ENCODE data around the gene AIDA. TPM values are rescaled to one million over a fixed set of nuclear protein-coding genes. Genes with fewer than 3 reads are reported as not detected.
"Not testable (repeated sequence)": the region's sequence is repeated elsewhere in the genome, so short reads cannot be mapped to it uniquely, and the experiment has no call there.

AIDA gene
- total RNA-seq, 1 donor from 2014 or later: 47.0 TPM

DNA sequence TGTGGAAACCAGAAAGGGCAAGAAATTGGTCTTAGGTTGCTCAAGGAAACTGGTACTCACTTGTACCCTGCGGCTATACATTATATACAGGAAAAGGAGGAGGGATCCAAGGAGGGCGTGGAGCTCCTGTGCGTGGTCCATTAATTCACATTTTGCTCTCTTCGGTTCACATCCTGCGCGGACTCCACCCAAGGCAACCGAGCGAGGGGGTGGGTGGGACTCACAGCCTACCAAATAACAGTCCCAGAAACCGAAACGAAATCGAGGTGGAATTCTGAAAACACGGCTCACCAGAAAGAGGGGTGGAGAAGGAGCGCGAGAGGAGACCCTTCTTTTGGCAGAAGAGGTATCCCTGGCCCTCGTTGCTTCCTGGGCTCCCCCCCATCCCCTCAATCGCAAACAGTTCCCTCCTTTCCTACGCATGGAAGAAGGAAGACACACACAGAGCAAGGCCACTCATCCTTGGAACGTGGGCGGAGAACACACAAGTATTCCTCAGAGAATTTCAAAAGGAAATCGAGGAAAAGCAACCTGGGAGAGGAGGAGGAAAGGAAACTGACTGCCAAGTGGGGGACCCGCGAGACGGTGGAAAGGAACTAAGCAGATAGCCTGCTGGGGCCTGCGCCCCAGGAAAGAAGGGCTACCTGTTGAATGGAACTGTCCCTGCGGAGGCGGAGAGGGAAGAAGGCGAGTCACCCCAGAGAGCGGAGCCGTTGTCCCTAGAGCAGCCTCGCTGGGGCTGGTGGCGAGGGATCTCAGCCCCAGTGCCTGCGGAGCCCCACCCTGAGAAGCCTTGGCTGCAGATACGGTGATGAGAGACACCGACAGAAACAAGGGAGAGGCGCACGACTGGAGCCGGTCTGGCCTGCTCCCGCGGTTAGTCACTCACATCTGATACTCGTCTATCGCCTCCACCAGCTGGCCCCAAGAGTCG lies 705 bp downstream of the AIDA start:
- peak; percentile 23 for DNase-seq

DNA sequence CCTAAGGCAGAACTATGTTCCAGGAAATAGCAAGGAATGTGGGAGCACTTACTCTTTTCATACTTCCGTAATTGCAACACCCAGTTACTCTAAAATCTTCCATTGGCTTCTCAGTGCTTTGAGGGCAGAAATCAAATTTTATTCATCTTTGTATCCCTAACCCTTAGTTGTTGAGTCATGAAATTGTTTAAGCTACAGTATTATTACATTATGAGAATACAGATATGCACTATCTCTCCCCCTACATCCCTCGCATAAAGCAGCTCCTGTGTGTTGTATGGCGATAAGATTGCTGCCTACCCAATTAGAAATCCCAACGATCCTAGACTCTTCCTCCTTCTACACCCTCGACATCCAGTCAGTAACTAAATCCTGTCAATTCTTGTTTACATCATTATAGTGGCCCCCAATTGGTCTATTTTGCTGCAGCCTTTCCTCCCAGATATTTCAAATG lies 2.6 kb downstream of the AIDA start:
- no peak for DNase-seq

DNA sequence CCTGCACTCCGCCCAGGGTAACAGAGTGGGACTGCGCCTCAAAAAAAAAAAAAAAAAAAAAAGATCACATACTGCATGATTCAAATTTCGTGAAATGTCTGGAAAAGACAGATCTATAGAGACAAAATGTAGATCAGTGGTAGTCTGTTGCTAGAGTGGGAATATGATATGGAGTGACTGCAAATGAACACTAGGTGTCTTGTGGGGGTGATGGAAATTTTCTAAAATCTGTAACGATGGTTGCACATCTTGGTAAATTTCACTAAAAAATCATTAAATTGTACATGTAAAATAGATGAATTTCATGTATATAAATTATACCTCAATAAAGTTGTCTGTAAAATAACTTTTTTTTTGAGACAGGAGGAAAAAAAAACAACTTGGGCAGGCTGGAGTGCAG lies 5.5 kb downstream of the AIDA start:
- DNase-seq: no peak

DNA sequence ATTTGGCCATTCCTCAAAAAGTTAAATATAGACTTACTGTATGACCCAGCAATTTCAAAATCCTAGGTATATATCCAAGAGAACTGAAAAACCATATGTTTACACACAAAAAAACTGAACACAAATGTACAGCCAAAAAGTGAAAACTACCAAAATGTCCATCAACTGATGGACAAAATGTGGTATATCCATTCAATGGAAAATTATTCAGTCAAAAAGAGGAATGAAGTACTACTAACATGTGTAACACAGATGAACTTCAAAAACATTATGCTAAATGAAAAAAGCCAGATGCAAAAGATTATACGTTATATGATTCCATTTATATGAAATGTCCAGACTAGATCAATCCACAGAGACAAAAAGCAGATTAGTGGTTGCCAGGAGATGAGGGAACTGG lies 8.0 kb downstream of the AIDA start:
- DNase-seq: no peak

DNA sequence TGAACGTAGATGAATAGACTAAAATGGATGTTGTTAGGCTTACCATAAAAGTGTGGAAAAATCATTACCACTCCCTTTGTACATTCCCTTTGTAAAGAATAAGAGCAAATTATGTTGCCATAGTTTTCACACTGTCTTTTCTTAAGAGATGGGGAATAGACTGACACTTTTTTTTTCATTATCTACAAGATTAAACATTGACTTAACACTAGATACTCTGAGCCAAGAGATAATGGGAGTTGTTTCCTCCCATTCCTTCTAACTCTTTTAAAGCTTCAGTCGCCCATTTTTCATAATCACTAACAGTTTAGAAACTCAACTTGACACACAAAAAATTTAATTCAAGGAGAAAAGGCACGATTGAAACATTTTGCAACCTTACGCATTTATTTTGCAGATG lies 10.1 kb downstream of the AIDA start:
- DNase-seq: no peak

DNA sequence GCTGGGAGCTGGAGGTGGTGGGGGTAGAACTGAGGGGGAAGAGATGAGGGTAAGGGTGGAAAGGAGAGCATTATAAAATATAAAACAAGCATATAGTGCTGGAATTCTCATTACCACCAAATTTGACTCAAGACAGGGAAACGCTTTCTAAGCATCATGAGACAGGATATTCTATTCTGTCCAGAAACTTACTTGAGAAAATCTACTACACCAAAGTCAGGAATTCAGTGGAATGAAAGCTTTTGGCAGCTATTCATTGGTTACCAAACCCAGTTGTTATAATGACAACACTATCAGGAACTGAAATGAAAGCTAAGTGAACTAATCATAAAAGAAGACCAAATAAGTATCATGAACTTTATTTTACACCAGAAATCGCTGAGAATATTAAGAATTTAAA lies 14.5 kb downstream of the AIDA start:
- no peak for DNase-seq

DNA sequence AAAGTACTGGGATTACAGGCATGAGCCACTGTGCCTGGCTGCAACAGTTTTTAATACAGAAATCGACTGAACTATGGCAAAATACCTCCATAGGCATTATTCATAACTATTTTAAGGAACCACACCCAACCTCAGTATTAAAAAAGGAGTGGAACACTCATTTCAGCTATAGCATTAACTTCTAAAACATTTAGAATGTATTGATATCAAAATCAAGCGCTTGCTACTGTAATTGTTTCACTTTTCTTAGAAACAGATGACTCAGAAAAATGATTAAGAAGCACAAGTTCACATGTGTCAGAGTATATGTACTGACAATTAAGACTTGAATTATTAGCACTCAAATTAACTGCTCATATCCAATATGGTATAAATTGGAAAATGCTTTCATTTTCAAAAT lies 15.1 kb downstream of the AIDA start:
- no peak for DNase-seq

DNA sequence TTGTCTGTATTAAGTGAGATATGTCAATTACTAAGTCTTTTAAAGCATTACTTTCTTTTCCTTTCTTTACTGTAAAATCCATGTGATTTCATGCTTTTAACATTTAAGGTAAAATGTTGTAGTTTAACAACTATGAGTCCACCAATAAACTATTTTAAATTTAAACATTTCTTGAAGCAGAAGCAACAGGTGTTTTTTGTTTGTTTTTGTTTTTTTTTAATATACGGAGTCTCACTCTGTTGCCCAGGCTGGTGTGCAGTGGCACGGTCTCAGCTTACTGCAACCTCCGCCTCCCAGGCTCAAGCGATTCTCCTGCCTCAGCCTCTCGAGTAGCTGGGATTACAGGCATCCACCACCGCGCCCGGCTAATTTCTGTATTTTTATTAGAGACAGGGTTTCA lies 15.6 kb downstream of the AIDA start:
- no peak for DNase-seq

DNA sequence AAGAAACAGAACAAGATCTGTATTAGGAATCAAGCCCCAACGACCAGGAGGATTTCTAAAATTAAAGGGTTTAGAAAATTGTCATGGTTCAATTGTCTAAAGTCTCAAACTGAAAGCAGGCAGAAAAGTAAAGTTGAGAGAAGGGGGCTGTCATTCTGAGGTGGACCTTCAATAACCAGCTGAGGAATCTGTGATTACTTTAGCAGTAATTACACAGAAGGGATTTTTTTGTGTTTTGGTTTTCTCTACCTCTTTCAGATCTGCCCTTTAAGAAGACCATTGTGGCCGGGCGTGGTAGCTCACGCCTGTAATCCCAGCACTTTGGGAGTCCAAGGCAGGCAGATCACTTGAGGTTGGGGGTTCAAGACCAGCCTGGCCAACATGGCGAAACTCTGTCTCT lies 17.4 kb downstream of the AIDA start:
- DNase-seq: no peak

DNA sequence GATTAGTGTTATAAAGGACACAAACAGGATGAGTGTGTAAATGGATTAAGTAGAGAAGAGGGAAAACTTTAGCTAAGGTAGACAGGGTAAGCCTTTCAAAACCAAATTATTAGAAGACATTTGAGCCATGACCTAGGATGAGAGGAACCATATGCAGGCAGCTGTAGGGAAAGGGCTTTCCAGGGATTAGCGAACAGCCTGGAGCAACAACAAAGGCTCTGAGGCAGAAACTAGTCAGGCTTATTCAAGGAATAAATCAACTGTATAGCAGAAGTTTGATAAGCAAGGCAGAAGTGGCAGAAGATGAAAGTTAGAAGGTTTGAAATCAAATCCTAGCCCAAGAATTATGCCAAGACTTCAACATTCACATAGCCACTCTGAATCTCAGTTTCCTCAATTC lies 21.3 kb downstream of the AIDA start:
- DNase-seq: no peak

DNA sequence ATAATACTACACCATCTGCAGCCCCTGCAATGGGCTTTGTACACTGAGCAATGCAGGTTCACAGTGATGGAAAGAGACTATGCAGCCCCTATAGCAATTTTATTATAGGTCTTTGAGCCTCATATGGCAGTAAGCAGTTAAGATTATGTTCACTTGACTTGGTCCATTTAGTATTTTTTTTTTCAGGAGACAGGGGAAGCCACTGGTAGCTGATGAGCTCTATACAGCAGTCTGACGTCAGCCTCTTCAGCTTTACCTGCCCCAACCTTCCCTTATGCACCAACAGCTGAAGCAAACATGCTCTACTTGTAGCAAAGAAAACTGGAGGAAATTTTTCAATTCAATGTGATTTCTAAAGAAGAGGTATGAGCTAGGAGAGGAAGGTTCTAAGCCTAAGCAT lies 32.2 kb downstream of the AIDA start:
- DNase-seq: no peak

DNA sequence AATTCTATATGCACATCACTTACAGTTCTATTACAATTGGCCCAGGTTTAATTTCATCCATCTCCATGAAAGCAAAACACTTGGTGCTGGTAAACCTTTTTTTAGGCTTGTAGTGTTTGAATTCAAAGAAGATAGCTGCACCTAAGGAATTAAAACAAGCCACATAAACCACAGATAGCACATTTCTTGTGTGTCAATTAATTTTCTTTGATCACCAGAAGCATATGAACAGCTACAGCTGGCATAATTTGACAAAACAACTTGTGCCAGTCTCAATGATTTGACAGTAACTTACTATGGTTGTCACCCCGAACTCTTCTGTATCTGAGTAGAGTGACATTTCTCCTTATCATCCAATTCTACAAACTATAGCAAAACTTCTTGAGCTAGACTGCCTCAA lies 42.2 kb downstream of the AIDA start:
- no peak for DNase-seq

DNA sequence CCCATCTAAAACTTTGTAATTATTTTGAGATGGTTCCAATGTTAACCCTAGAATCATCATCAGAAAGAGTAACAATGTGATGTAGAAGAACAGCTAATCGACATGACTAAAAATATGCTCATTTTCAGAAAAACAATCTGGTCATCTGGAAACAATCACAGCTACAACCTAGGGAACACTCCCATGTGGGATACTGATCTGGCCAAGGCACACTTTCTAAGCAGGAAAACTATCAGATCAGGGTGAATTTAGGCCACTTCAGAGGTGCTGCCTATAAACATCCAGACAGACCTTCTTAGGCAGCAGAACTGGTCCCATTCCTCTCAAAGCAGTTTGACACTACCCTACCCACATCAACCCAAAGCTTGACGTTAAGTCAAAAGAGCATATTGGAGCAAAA lies 43.2 kb downstream of the AIDA start:
- not testable (repeated sequence) for DNase-seq

DNA sequence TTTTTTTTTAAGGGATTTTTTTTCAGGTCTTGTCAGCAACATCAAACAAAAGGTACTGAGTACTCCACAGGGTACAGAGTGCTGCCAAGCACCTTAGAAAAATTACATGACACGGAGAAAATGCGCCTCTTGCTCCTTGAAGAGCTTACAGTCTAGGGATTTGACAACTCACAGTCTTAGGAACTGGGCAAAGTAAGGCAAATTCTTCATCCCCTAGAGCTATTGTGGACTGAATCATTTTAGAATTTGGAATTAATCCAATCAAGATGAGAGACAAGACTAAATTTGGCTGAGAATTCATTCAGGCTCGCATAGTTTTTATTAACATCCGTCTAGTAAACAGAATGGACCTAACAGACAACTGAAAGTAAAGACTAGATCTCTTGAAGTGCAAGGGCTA lies 44.1 kb downstream of the AIDA start:
- DNase-seq: not testable (repeated sequence)

DNA sequence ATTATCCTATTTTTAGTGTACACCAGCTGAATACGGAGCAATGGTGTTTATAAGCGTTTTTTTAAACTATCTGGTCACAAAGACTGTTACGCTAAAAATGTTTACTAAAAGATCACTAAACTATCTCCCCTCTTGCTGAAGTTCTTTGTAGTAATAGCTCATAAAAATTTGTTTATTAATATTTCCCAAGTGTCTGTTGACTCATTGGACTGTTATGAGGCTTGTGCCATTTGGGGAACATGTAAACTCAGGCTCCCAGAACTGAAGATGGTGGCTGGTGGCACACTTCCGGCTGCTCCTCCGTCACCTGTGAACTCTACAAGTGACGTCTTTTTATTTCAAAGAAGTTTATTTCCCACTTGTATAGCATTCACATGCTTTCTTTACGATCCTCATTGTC lies 46.3 kb downstream of the AIDA start:
- no peak for DNase-seq

DNA sequence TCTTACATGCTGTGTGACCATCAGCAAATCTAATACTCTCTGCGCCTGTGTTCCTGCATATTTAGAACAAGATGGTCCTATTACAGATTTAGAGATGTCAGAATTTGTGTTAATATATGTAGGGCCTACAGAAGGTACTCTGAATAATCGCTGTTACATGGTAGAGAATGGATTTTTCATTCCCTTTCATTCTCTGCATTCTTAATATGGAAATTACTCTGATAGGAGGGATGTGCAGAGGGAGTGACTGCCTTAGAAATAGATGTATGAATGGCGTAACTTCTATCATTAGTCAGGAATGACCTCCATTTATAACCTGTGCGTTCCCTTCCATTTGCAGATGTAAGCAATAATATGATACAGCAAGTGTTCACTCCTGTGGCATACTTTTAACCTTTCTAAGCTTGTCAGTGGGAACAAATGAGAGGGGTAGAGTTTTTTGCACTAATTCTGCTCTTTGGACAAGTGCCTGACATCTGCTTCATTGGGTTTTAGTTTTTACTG lies 48.8 kb downstream of the AIDA start:
- DNase-seq: no peak

DNA sequence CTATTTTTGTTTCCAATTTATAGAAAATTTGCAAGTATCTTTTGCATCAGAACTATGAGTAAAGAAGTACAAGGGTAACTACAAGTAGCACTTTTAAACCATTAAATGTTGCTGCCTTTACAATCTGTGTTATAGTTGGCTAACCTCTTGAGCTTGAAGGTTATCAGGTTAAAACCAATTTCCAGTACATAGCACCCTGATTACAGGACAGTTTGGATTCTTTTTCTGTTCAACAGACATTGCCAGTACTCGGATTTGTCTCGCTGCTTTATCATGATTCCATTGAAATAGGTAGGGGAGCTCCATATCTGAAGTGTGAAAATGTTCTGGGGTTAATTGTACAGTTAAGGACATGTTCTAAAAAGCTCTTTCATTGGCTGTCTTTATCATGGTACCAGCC lies 54.4 kb downstream of the AIDA start:
- DNase-seq: no peak

DNA sequence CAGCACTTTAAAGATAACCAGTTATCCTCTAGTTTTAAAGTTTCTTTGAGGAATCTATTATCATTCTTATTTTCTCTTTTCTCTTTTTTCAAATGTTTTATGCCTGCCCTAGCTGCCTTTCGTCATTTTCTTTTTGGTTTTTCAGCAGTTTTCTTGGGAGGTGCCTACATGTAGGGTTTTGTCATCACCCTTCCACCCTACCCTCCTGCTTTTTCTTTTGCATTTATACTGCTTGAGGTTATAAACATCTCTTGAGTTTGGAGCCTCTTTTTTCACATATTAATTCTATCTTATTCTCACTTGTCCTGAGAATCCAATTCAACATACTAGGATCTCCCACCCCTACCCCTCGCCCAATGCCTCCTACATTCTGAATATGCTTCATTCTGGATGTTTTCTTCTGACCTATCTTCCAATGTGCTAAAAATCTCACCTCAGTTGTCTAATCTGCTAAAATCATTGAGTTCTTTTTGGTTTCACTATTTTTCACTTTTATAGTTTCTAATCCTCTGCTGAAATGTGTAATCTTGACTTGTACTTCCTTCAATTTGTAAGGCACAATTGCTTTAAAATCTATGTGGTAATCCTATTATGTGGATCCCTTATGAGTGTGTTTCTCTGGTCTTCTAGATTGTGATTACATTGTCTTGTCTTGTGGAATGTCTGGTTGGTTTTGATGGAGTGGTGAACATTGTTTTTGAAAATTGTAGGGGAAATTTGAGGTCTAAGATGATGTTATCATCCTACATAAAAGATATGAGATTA lies 55.7 kb downstream of the AIDA start:
- DNase-seq: no peak

DNA sequence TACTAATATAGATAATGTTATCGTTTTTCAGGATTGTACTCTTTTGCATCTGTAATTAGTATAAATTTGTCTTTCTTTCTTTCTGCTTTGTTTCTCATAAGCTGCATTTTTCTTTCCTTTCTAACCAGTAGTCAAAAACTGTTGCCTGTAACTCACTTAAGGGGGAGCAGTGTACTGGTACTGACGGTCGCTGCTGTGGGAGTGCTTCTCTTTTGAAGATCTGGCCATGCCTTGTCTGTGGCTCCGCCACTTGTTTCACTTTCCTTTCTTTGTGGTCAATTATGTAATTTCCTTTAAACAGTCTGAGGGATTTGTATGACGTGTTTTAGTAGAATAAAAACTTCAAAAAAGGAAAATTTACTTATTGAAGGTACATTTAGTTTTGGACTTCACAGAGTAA lies 57.4 kb downstream of the AIDA start:
- no peak for DNase-seq

DNA sequence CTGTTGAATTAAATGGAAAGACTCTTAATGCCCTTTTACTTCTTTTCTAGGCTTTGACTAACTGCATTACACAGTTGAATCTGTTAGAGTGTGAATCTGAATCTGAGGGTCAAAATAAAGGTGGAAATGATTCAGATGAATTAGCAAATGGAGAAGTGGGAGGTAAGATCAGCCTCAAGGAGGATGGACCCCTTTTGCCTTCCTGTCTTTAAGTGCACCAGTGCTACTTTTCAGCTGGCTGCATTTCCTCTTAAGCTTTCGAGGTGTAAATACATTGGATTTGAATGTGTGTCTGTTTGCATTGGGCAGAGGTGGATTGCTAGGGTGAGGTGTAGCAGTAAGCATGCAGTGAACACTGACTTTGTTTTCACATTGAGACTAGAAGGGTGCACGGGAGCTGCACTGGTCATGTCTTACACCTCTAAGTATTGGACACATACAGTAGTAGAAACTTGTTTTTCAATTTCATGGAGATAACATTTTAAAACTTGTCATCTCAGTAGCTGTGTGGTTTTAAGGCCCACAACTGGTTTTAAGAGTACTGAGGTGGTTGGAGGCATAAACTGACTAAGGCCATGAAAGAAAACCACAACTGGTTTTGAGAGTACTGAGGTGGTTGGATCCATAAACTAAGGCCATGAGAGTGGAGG lies 59.0 kb downstream of the AIDA start:
- DNase-seq: no peak

DNA sequence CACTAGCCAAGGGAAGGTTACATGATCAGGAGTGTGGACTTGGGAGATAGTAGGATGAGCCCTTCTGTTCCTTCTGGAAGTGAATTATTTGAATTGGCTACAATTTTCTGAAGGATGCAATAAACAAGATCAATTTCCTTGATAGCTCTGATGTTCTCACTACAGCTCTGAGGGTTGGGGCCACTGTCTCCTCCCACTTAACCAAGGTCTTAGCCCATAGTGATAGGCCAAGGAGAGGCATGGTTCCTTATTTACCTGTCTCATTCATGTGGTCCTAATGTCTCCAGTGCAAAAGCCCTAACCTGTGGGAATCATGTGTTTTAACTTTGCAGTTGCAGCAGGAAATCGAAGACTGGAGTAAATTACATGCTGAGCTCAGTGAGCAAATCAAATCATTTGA lies 59.6 kb downstream of the AIDA start:
- DNase-seq: no peak

DNA sequence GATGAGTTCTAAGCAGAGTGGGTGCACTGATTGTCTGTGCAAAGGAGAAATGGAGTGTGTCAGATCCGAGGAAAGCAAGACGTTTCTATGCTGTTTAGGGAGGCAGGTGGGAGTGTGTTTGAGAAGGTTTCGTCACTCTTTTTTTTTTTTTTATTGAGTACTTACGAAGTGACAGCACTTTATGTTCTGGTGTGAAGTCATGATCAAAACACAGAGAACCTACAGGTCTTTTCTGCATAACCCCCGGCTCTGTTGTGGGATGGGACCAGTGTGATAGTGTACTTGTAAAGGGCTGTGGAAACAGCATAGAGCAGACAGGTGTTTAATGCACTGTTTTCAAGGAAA lies 67.7 kb downstream of the AIDA start:
- DNase-seq: peak; percentile 43

Measured in skin of body (tissue), 2 donors.